Mesothelial cell of epicardium (in vitro differentiated cells): ENCODE data around the gene DNM3. TPM values are rescaled to one million over a fixed set of nuclear protein-coding genes. Genes with fewer than 3 reads are reported as not detected.

ENCODE experiments used
- DNase-seq, 2 experiments: peaks; one replicate each; pipeline ENCODE4 v3.0.0; 2021; ENCODE audit warnings: low spot score in 2 of 2; ENCODE audit not compliant: unreplicated experiment in 2 of 2
- H3K27ac Mint-ChIP-seq: 2 replicates; pipeline ENCODE4 v1.8.0; 2021; ENCODE audit warnings: mixed read lengths
- H3K27me3 Mint-ChIP-seq: 2 replicates; pipeline ENCODE4 v1.8.0; 2021; ENCODE audit warnings: low read depth, mixed read lengths
- H3K36me3 Mint-ChIP-seq: 2 replicates; pipeline ENCODE4 v1.8.0; 2021; ENCODE audit warnings: mixed read lengths
- H3K4me1 Mint-ChIP-seq: 2 replicates; pipeline ENCODE4 v1.8.0; 2021; ENCODE audit warnings: mixed read lengths
- H3K4me3 Mint-ChIP-seq: 2 replicates; pipeline ENCODE4 v1.8.0; 2021; ENCODE audit warnings: mild to moderate bottlenecking, moderate library complexity, mixed read lengths
- H3K9me3 Mint-ChIP-seq: 2 replicates; pipeline ENCODE4 v1.8.0; 2021; ENCODE audit warnings: mixed read lengths
- total RNA-seq: library from RNA; stranded (reverse); gene quantifications from 3 replicates; pipeline ENCODE4 v1.2.1, GENCODE V29; 2021
- TF ChIP-seq, protein P1 (sequence below): fragments of 200-600 bp; sonication (generic); IDR thresholded peaks from one replicate; pipeline ENCODE4 v1.5.0; 2021; ENCODE audit warnings: antibody characterized with exemption; ENCODE audit not compliant: unreplicated experiment

DNM3 gene
- total RNA-seq, 1 donor from 2014 or later: 5.0 TPM

DNA sequence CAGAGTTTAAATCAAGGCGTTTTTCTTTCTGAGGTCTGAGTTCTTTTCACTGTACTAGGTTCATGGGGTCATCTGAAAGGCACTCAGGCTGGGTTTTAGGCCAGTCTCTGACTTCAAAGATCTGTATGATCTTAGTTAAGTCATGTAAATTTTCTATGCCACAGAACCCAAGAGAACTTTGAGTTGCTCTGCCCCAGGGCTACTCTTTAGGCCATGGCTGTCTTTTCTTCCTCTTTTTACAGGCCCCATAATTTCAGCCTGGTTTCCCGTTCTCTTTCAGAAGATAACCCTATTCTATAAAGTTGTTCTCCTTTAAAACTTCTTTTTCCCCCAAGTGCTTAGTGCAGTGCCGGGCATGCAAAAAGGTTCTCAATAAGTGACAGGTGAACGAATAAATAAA, 33.7 kb upstream of the DNM3 start:
- H3K9me3 Mint-ChIP-seq: no peaks in the 10 kb centered on the region
- no peak overlapping the region for H3K27ac Mint-ChIP-seq
- no peaks in the 10 kb centered on the region for H3K27me3 Mint-ChIP-seq
- H3K36me3 Mint-ChIP-seq: no peaks in the 10 kb centered on the region
- no peak overlapping the region for H3K4me3 Mint-ChIP-seq
- no peak for DNase-seq
- TF ChIP-seq, protein P1, sequence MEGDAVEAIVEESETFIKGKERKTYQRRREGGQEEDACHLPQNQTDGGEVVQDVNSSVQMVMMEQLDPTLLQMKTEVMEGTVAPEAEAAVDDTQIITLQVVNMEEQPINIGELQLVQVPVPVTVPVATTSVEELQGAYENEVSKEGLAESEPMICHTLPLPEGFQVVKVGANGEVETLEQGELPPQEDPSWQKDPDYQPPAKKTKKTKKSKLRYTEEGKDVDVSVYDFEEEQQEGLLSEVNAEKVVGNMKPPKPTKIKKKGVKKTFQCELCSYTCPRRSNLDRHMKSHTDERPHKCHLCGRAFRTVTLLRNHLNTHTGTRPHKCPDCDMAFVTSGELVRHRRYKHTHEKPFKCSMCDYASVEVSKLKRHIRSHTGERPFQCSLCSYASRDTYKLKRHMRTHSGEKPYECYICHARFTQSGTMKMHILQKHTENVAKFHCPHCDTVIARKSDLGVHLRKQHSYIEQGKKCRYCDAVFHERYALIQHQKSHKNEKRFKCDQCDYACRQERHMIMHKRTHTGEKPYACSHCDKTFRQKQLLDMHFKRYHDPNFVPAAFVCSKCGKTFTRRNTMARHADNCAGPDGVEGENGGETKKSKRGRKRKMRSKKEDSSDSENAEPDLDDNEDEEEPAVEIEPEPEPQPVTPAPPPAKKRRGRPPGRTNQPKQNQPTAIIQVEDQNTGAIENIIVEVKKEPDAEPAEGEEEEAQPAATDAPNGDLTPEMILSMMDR: no peak
- H3K4me1 Mint-ChIP-seq: no peaks in the 10 kb centered on the region

DNA sequence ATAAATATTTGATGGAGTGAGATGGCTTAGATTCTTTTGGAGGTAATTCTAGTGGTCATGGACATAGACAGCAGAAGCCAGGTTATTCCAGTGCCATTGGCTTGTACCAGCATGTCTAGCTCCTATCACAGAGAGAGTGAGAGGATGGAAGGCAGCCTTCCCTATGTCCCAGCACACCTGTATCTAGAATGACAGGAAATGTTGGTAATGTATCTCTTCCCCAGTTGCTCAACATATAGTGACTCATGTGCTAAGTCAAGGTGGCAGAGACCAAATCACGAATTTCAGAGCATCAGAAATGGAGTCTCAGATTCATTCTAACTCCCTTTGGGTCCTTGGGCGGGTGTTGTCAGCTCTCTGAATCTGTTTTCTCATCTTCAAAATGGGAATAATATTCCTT, 31.5 kb upstream of the DNM3 start:
- Mint-ChIP-seq H3K36me3 (no peaks in the 10 kb centered on the region), H3K4me1 (no peaks in the 10 kb centered on the region), H3K27me3 (no peaks in the 10 kb centered on the region), H3K4me3 (no peak overlapping the region), H3K9me3 (no peaks in the 10 kb centered on the region), H3K27ac (no peak overlapping the region)
- no peak for DNase-seq
- TF ChIP-seq, protein P1: no peak

DNA sequence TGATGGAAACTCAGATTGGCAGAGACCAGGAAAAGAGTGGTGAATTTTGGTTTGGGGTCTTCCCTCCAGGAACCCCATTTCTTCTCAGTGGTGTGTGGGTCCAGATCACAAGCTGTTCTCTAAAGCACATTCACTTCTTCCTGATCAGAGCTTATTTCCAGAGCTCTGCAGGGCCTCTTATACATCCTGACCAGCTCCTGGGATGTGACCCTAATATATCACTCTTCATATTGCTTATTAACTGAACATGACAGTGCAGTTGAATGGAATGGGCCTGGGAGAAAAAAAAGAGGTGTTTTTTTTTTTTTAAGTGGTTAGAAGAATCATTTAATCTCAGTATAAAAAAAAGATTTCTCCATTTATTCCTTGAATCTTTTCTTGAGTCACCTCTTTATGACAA, 29.6 kb upstream of the DNM3 start:
- no peaks in the 10 kb centered on the region for H3K4me1 Mint-ChIP-seq

DNA sequence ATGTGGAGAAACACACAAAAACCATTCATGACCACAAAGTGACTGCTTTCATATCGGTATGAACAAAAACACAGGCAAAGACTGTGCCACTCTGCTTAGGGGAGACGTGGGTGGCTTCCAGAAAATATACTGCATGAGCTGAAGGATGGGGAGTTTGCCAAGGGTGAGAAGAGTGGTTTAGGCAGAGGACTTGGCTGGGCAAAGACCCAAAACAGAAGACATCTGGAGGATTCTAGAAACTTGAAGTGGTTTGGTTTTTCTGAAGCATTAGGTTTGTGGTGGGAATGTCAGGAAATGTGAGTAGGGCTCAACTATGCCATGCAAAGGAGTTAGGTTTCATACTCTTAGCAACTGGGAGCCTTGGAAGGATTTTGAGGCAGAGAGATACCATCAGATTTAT, 26.6 kb upstream of the DNM3 start:
- DNase-seq: no peak
- TF ChIP-seq, protein P1: no peak
- H3K27ac Mint-ChIP-seq: no peak overlapping the region
- H3K36me3 Mint-ChIP-seq: no peaks in the 10 kb centered on the region
- peaks cover 10% of the 10 kb centered on the region for H3K4me1 Mint-ChIP-seq
- no peaks in the 10 kb centered on the region for H3K9me3 Mint-ChIP-seq
- H3K27me3 Mint-ChIP-seq: no peaks in the 10 kb centered on the region
- no peak overlapping the region for H3K4me3 Mint-ChIP-seq

More for the DNA sequence above, 29.6 kb upstream of the DNM3 start:
- DNase-seq: no peak
- Mint-ChIP-seq H3K27me3 (no peaks in the 10 kb centered on the region), H3K9me3 (no peaks in the 10 kb centered on the region), H3K27ac (no peak overlapping the region), H3K36me3 (no peaks in the 10 kb centered on the region), H3K4me3 (no peak overlapping the region)
- TF ChIP-seq, protein P1: no peak

DNA sequence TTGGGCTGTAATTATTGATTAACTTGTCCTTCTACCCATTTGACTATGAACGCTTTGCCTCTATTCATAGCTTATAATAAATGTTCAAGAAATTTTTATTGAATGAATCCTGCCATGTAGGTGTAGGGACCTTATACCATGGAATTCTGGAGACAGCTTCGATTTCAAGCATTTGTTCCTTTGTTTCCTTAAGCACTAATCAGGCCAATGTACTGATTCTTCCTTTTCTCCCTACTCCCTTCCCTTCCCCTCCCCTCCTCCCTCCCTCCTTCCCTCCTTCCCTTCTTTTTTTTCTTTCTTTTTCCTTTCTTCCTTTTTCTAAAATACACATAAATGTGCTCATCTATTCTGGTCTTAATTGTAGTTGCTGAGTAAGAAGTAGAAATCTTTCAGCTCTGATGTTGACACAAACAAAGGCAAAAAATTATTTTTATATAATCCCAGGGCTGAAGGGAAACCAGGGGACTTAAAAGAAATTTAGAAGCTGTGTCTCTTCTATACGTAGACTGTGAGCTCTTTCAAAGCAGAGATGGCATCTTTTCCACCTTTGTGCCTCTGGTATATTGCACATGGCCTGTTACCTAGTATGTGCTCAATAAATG, 24.9 kb upstream of the DNM3 start:
- DNase-seq: no peak
- H3K4me1 Mint-ChIP-seq: peaks cover 10% of the 10 kb centered on the region
- no peaks in the 10 kb centered on the region for H3K27me3 Mint-ChIP-seq
- H3K27ac Mint-ChIP-seq: no peak overlapping the region
- H3K9me3 Mint-ChIP-seq: no peaks in the 10 kb centered on the region
- H3K4me3 Mint-ChIP-seq: no peak overlapping the region
- TF ChIP-seq, protein P1: no peak
- H3K36me3 Mint-ChIP-seq: no peaks in the 10 kb centered on the region
